HepG2 (cell line): ENCODE measurements around the gene BBS1. TPM values are rescaled to one million over a fixed set of nuclear protein-coding genes. Genes with fewer than 3 reads are reported as not detected.

Experiments used
- BRF2 ChIP-seq: sonication (generic); formaldehyde crosslinking; IDR thresholded peaks from 2 replicates; pipeline ENCODE4 v1.8.1; 2022; ENCODE audit warnings: mild to moderate bottlenecking, missing genetic modification reagents
- IKZF5 ChIP-seq: IDR thresholded peaks from 2 replicates; pipeline ENCODE4 v1.6.1; 2018; ENCODE audit warnings: missing genetic modification reagents, mild to moderate bottlenecking, missing compliant biosample characterization
- JUNB ChIP-seq: sonication (generic); formaldehyde crosslinking; IDR thresholded peaks from 2 replicates; pipeline ENCODE4 v1.8.0; 2022; ENCODE audit warnings: missing genetic modification reagents, mild to moderate bottlenecking, borderline replicate concordance
- TFE3 ChIP-seq: IDR thresholded peaks from 2 replicates; pipeline ENCODE4 v1.6.1; 2016
- ZNF674 ChIP-seq: sonication (generic); formaldehyde crosslinking; IDR thresholded peaks from 2 replicates; pipeline ENCODE4 v1.5.0; 2020; ENCODE audit warnings: low read depth, mild to moderate bottlenecking, missing genetic modification reagents
- ZNF678 ChIP-seq: sonication (generic); formaldehyde crosslinking; IDR thresholded peaks from 2 replicates; pipeline ENCODE4 v1.4.0; 2020; ENCODE audit warnings: mild to moderate bottlenecking, missing genetic modification reagents
- ZNF775 ChIP-seq: sonication (generic); formaldehyde crosslinking; IDR thresholded peaks from 2 replicates; pipeline ENCODE4 v1.4.0; 2020; ENCODE audit warnings: missing genetic modification reagents, mild to moderate bottlenecking, moderate library complexity, borderline replicate concordance
- polyA plus RNA-seq, 8 experiments: library from polyadenylated mRNA; depleted of rRNA in 3 of 8; stranded (reverse) in 7 of 8; unstranded in 1 of 8; fragments of >200 nt; fragmentation: Illumina TruSeq in 4 of 8; extraction: Trizol in 4 of 8; gene quantifications; 2 replicates each; pipeline versions ENCODE4 v1.2.1 to v1.2.3, GENCODE V29; 2011 to 2016; ENCODE audit warnings: low read depth in 4 of 8, missing spikeins in 1 of 8, mixed read lengths in 1 of 8; ENCODE audit not compliant: insufficient read depth in 1 of 8
- total RNA-seq, 5 experiments: library from RNA; depleted of rRNA; stranded (reverse); fragments of >200 nt; fragmentation: Illumina TruSeq; extraction: Trizol; gene quantifications; 2 replicates each; pipeline ENCODE4 v1.2.3, GENCODE V29; 2016; ENCODE audit warnings: low read depth in 1 of 5
- TF ChIP-seq, protein P1 (sequence below): sonication (generic); formaldehyde crosslinking; IDR thresholded peaks from 2 replicates; pipeline ENCODE4 v1.4.0; 2020; ENCODE audit warnings: missing genetic modification reagents
- TF ChIP-seq, protein P2 (sequence below): sonication (generic); formaldehyde crosslinking; IDR thresholded peaks from 2 replicates; pipeline ENCODE4 v1.5.0; 2020; ENCODE audit warnings: mild to moderate bottlenecking, missing genetic modification reagents
- TF ChIP-seq, protein P3 (sequence below): IDR thresholded peaks from 2 replicates; pipeline ENCODE4 v1.6.1; 2016; ENCODE audit warnings: missing genetic modification reagents, missing compliant biosample characterization
- TF ChIP-seq, protein P4 (sequence below): IDR thresholded peaks from 2 replicates; pipeline ENCODE4 v1.4.0; 2020; ENCODE audit warnings: mild to moderate bottlenecking, missing genetic modification reagents

Gene BBS1
- total and polyA plus RNA-seq, 2 of the 13 experiments (the other 11 are each of a cell fraction or from before 2014, with no cell fraction given) = 11.7 to 14.1 TPM

DNA sequence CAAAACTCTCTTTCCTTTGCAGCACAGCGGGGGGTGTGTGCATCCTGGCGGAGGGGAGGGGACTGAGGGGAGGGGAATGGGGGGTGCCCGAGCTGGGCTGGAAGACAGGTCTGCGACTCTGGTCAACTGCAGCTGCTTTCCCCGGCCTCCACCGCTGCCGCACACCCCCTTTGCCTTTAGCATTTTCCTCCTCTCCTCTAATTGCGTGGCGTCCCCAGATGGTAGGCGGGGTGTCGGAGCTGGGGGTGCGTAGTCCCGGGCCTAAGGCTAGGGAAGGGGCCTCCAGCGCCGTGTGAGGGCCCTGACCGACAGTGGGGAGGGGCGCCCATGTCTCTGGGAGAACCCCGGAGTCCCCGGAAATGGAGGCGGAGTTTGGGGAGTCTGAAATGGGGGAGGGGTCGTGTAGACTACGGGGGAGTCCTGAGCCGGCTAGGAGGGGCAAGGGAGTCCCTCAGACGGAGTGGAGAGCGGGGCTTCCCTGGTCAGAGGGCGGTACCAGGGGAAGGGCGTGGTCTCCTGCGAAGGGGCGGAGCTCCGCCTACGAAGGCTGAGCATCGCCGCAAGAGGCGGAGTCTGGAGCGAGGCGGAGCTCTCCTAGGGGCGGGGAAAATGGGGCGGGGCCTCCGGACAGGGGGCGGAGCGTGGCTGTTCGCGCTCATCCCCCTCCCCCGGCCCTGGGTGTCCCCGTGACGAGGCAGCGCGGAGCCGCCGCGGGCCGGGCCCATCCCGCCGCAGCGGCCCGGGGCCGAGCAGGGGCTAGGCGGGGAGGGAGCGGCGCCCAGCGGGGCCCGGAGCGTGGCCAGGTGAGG, 44.0 kb upstream of the BBS1 start, which contains the start of gene PELI3 (continued):
- TF ChIP-seq, protein P1, sequence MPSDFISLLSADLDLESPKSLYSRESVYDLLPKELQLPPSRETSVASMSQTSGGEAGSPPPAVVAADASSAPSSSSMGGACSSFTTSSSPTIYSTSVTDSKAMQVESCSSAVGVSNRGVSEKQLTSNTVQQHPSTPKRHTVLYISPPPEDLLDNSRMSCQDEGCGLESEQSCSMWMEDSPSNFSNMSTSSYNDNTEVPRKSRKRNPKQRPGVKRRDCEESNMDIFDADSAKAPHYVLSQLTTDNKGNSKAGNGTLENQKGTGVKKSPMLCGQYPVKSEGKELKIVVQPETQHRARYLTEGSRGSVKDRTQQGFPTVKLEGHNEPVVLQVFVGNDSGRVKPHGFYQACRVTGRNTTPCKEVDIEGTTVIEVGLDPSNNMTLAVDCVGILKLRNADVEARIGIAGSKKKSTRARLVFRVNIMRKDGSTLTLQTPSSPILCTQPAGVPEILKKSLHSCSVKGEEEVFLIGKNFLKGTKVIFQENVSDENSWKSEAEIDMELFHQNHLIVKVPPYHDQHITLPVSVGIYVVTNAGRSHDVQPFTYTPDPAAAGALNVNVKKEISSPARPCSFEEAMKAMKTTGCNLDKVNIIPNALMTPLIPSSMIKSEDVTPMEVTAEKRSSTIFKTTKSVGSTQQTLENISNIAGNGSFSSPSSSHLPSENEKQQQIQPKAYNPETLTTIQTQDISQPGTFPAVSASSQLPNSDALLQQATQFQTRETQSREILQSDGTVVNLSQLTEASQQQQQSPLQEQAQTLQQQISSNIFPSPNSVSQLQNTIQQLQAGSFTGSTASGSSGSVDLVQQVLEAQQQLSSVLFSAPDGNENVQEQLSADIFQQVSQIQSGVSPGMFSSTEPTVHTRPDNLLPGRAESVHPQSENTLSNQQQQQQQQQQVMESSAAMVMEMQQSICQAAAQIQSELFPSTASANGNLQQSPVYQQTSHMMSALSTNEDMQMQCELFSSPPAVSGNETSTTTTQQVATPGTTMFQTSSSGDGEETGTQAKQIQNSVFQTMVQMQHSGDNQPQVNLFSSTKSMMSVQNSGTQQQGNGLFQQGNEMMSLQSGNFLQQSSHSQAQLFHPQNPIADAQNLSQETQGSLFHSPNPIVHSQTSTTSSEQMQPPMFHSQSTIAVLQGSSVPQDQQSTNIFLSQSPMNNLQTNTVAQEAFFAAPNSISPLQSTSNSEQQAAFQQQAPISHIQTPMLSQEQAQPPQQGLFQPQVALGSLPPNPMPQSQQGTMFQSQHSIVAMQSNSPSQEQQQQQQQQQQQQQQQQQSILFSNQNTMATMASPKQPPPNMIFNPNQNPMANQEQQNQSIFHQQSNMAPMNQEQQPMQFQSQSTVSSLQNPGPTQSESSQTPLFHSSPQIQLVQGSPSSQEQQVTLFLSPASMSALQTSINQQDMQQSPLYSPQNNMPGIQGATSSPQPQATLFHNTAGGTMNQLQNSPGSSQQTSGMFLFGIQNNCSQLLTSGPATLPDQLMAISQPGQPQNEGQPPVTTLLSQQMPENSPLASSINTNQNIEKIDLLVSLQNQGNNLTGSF = no peak
- TF ChIP-seq, protein P2, sequence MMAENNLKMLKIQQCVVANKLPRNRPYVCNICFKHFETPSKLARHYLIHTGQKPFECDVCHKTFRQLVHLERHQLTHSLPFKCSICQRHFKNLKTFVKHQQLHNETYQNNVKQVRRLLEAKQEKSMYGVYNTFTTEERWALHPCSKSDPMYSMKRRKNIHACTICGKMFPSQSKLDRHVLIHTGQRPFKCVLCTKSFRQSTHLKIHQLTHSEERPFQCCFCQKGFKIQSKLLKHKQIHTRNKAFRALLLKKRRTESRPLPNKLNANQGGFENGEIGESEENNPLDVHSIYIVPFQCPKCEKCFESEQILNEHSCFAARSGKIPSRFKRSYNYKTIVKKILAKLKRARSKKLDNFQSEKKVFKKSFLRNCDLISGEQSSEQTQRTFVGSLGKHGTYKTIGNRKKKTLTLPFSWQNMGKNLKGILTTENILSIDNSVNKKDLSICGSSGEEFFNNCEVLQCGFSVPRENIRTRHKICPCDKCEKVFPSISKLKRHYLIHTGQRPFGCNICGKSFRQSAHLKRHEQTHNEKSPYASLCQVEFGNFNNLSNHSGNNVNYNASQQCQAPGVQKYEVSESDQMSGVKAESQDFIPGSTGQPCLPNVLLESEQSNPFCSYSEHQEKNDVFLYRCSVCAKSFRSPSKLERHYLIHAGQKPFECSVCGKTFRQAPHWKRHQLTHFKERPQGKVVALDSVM (CRISPR knock-in tag) = no peak
- no peak for TF ChIP-seq ZNF678 (CRISPR knock-in tag)
- no peak for TF ChIP-seq JUNB (CRISPR knock-in tag)
- no peak for TF ChIP-seq BRF2
- TF ChIP-seq, protein P3, sequence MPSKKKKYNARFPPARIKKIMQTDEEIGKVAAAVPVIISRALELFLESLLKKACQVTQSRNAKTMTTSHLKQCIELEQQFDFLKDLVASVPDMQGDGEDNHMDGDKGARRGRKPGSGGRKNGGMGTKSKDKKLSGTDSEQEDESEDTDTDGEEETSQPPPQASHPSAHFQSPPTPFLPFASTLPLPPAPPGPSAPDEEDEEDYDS = peak; percentile 44; the same call in 1 of the 2 replicates
- no peak for TF ChIP-seq IKZF5
- TF ChIP-seq ZNF674 (CRISPR knock-in tag) = 0 out of 2 replicates have a peak, but pooled peaks have one; percentile 42
- TF ChIP-seq, protein P4, sequence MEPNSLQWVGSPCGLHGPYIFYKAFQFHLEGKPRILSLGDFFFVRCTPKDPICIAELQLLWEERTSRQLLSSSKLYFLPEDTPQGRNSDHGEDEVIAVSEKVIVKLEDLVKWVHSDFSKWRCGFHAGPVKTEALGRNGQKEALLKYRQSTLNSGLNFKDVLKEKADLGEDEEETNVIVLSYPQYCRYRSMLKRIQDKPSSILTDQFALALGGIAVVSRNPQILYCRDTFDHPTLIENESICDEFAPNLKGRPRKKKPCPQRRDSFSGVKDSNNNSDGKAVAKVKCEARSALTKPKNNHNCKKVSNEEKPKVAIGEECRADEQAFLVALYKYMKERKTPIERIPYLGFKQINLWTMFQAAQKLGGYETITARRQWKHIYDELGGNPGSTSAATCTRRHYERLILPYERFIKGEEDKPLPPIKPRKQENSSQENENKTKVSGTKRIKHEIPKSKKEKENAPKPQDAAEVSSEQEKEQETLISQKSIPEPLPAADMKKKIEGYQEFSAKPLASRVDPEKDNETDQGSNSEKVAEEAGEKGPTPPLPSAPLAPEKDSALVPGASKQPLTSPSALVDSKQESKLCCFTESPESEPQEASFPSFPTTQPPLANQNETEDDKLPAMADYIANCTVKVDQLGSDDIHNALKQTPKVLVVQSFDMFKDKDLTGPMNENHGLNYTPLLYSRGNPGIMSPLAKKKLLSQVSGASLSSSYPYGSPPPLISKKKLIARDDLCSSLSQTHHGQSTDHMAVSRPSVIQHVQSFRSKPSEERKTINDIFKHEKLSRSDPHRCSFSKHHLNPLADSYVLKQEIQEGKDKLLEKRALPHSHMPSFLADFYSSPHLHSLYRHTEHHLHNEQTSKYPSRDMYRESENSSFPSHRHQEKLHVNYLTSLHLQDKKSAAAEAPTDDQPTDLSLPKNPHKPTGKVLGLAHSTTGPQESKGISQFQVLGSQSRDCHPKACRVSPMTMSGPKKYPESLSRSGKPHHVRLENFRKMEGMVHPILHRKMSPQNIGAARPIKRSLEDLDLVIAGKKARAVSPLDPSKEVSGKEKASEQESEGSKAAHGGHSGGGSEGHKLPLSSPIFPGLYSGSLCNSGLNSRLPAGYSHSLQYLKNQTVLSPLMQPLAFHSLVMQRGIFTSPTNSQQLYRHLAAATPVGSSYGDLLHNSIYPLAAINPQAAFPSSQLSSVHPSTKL (CRISPR knock-in tag) = no peak
- TF ChIP-seq TFE3 (CRISPR knock-in tag) = no peak
- TF ChIP-seq ZNF775 (CRISPR knock-in tag) = no peak
